Vagina (tissue), 2 donors: Measurements from ENCODE around the gene HSDL2.

Source experiments
- POLR2A ChIP-seq, 2 donors: fragments of 450-650 bp; IDR thresholded peaks; one replicate each; pipeline ENCODE4 v1.6.1; 2017; ENCODE audit warnings: antibody characterized with exemption in 2 of 2, mild to moderate bottlenecking in 2 of 2, moderate library complexity in 2 of 2
- POLR2AphosphoS5 ChIP-seq, 2 donors: sonication (generic); formaldehyde crosslinking; IDR thresholded peaks; one replicate each; pipeline ENCODE4 v1.9.0; 2017; ENCODE audit warnings: antibody characterized with exemption in 2 of 2, mild to moderate bottlenecking in 2 of 2, low read depth in 1 of 2; ENCODE audit not compliant: insufficient read depth in 1 of 2
- TF ChIP-seq, protein P1 (sequence below), 3 experiments: fragments of 450-650 bp in 2 of 3; fragments of 200-600 bp in 1 of 3; sonication (generic) in 1 of 3; IDR thresholded peaks; one replicate each; pipeline ENCODE4 v1.5.1; 2017 to 2019; ENCODE audit warnings: antibody characterized with exemption in 3 of 3, mild to moderate bottlenecking in 2 of 3, moderate library complexity in 2 of 3

DNA sequence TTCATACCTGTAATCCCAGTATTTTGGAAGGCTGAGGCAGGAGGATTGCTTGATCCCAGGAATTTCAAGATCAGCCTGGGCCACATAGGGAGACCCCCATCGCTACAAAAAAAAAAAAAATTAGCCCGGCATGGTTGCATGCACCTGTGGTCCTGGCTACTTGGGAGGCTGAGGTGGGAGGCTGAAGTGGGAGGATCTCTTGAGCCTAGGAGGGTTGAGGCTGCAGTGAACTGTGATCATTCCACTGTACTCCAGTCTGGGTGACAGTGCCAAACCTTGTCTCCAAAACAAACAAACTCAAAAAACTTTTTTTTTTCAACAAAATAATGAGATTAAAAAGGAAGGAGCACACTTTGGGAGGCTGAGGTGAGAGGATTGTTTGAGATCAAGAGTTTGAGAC is 120.9 kb downstream of the HSDL2 start:
- TF ChIP-seq, protein P1, sequence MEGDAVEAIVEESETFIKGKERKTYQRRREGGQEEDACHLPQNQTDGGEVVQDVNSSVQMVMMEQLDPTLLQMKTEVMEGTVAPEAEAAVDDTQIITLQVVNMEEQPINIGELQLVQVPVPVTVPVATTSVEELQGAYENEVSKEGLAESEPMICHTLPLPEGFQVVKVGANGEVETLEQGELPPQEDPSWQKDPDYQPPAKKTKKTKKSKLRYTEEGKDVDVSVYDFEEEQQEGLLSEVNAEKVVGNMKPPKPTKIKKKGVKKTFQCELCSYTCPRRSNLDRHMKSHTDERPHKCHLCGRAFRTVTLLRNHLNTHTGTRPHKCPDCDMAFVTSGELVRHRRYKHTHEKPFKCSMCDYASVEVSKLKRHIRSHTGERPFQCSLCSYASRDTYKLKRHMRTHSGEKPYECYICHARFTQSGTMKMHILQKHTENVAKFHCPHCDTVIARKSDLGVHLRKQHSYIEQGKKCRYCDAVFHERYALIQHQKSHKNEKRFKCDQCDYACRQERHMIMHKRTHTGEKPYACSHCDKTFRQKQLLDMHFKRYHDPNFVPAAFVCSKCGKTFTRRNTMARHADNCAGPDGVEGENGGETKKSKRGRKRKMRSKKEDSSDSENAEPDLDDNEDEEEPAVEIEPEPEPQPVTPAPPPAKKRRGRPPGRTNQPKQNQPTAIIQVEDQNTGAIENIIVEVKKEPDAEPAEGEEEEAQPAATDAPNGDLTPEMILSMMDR (IDR thresholded peaks at IDR 0.05), result no peak
- no peak for TF ChIP-seq POLR2AphosphoS5 (IDR thresholded peaks at IDR 0.05; ENCODE audit: insufficient read depth in 1 of 2, low read depth in 1 of 2)
- TF ChIP-seq POLR2A (IDR thresholded peaks at IDR 0.05), result no peak
